Measurements from ENCODE around the gene ALG1L2.
"Not testable (repeated sequence)": the region's sequence is repeated elsewhere in the genome, so short reads cannot be mapped to it uniquely, and the experiment has no call there.

The ALG1L2 gene

DNA sequence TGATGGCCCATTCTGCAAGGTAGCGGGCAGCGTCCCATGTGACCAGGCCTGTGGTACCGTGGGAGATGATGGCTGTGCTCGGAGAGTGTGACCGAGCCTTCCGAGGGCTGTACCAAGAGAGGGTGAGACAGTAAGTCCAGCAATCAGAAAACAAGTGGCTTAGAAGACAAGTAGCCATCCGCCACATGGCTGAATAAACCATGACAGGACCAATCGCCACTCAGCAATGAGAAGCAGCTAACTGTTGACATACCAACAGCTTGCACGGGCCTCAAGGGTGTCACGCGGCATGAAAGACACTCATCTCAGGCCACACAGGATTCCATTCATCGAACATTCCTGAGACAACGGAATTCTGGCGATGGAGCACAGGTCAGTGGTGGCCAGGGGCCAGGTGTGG, 22.6 kb downstream of the ALG1L2 start:
- H3K4me1 ChIP-seq (ENCODE audit: insufficient read depth, low read length); H3K36me3 ChIP-seq (ENCODE audit: insufficient read depth, low read length); H3K9ac ChIP-seq (ENCODE audit: low read depth, low read length); H3K9me3 ChIP-seq (ENCODE audit: control insufficient read depth, insufficient read depth, low read length): not testable (repeated sequence)

DNA sequence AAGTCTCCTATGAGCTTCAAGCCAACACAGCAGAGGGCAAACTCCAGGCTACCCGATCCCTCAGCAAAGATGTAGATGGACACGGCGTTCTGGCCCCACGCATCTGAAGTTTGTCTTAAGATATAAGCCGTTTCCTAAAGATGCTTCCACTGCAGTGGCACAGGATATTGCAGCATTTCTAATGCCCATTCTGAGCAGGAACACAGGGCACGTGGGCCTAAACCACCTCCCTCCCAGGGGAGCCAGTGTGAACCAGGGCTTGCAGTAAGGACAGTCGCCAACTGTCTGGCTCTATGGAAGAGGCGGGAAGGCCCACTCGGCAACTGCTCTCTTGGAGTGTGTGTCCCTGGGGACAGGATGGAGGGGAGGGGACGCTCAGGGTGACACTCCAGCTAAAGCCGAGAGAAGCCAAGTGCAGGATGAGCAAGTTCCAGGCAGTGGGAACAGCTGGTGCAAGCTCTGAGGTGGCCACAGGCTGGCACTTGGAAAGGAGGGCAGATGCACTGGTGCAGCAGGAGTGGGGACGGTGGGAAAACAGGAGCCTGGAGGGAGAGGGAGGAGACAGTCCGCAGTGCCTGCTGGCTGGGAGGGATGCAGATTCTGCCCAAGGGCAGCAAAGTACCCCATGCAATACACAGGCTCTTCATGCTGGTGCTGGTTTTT, 25.8 kb downstream of the ALG1L2 start:
- not testable (repeated sequence) for H3K36me3 ChIP-seq (ENCODE audit: insufficient read depth, low read length); H3K4me1 ChIP-seq (ENCODE audit: insufficient read depth, low read length); H3K9me3 ChIP-seq (ENCODE audit: control insufficient read depth, insufficient read depth, low read length); H3K9ac ChIP-seq (ENCODE audit: low read depth, low read length)

DNA sequence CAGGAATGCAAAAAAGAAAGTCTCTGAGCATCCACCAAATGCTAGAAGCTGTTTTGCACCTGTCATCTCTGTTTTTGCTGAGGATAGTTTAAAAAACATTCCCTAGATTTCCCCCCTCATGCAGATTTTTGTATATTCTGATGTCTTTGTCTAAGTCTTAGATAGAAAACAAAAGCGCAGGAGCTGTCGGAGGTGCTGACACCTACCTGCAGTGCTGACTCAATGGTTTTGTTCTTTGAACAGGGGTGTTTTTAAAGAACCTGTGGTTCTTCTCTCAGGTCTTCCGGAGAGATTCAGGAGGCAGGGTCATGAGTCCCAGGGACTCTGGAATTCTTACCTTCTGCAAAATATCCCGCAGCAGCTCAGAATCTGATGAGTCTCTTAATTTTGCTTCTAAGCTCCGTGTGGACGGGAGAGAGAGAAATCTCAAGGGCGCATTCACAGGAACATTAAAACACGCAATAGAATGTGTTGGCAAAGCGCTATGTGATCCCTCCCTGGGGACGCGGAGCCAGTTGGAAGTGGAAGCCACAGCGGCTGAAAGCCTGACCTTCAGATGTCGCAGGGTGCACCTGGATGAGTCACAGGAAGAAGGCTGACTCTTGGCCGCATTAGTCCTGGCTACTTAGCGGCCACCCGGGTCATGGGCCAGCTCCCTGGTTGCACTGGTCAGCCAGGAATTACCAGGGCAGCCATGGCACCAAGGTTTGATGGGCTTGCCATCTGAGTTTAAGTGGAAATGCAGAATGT, 27.4 kb downstream of the ALG1L2 start:
- not testable (repeated sequence) for H3K9me3 ChIP-seq (ENCODE audit: control insufficient read depth, insufficient read depth, low read length); H3K36me3 ChIP-seq (ENCODE audit: insufficient read depth, low read length); H3K9ac ChIP-seq (ENCODE audit: low read depth, low read length); H3K4me1 ChIP-seq (ENCODE audit: insufficient read depth, low read length)

DNA sequence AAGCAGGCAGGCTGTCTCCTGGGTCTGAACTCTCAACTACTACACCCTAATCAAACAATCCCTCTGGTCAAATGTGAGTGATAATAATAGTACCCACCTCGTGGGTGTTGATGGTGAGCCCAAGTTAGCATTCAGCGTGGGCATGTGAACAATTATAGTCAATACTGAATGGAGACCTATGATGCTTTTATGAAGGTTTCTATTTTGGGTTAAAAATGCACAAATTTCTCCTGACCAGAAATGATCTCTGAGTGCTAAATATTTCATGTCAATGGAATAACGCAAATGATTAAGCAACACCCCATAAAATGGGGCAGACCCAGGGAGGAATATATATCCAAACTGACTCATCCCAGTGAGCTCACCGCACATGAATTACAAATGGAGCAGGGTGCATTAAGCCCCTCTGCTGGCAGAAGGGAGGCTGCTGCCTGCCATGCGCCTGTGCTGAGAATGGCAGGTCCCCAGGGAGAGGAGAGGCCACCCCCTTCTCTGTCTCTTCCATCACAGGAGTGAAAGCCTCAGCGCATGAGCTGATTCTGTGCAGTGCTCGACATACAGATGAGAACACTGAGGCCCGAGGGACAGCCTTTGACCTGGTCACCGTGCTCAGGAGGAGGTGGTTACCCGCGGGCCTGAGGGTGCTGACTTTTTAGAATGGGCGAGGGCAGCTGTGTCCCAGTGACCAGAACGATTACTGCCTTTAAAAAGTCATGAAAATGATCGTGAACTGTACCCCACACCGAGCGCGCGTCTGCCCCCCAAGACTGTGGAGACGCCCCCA, 28.9 kb downstream of the ALG1L2 start:
- H3K9me3 ChIP-seq (ENCODE audit: control insufficient read depth, insufficient read depth, low read length): not testable (repeated sequence)

GRCh38 chr3:130111185-130111864, 29.7 kb downstream of the ALG1L2 start:
- Histone ChIP-seq H3K9ac (ENCODE audit: low read depth, low read length) (peak overlapping the region; percentile 63; the same call in 1 of the 2 replicates), H3K4me1 (ENCODE audit: insufficient read depth, low read length) (no peaks in the 10 kb centered on the region), H3K9me3 (ENCODE audit: control insufficient read depth, insufficient read depth, low read length) (no peaks in the 10 kb centered on the region), H3K36me3 (ENCODE audit: insufficient read depth, low read length) (no peaks in the 10 kb centered on the region)

More for the DNA sequence above, 28.9 kb downstream of the ALG1L2 start:
- H3K9ac ChIP-seq (ENCODE audit: low read depth, low read length): peak overlapping the region; percentile 63; the same call in 1 of the 2 replicates
- H3K36me3 ChIP-seq (ENCODE audit: insufficient read depth, low read length); H3K4me1 ChIP-seq (ENCODE audit: insufficient read depth, low read length): not testable (repeated sequence)

DNA sequence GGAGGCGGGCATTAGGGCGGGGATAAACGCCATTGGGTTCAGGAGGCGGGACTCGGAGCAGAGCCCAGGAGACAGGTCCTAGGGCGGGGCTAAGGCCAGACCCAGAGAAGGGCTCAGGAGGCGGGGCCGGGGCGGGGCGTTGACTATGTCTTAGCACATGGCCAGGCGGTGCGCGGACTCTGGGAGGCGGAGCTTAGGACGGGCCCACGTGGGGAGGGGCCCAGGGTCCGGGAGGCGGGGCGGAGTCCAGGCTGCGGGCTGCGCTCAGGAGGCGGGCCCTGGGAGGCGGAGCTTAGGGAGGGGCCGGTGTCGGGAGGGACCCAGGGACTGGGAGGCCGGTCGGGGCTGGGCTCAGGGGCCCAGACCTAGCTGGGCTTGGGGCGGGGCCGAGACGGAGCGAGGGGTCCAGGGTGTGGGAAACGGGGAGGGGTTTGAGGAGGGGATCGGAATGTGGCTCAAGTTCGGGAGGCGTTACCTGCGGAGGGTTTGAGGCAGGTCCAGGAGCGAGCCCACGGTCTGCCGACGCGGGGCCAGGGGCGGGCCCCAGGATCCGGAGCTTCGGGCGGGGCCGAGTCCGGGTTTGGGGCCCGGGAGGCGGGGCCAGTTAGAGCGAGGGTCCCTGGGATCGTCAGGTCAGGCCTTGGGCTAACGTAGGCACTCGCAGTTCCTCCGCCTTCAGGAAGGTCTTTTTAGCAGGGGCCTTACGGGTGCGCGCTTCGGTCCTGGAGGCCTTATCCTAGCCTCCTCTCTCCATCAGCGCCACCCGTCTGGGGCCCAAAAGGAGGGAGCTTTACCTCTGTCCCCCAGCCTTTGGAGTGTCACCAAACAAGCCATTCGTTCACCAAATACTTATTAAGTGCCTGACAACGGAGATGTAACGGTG, 30.5 kb downstream of the ALG1L2 start:
- H3K4me1 ChIP-seq (ENCODE audit: insufficient read depth, low read length); H3K9me3 ChIP-seq (ENCODE audit: control insufficient read depth, insufficient read depth, low read length); H3K36me3 ChIP-seq (ENCODE audit: insufficient read depth, low read length): not testable (repeated sequence)
- peak overlapping the region; percentile 97 for H3K9ac ChIP-seq (ENCODE audit: low read depth, low read length)

DNA sequence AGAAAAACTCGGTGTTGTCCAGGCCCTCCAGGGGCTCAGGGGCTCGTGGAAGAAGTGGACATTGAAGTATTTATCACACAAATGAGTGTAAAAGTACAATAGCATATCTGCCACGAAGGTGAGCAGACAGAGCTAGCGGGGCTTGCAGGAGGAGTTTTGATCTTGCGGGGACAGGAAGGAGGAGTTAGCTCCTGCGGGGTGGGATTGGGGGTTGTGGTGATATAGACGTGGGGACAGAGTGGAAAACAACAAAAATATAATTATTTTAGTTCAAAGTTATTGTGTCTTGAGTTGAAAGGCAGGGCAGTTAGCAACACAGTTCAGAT, 31.1 kb downstream of the ALG1L2 start:
- not testable (repeated sequence) for H3K36me3 ChIP-seq (ENCODE audit: insufficient read depth, low read length); H3K4me1 ChIP-seq (ENCODE audit: insufficient read depth, low read length); H3K9me3 ChIP-seq (ENCODE audit: control insufficient read depth, insufficient read depth, low read length)
- H3K9ac ChIP-seq (ENCODE audit: low read depth, low read length): peak overlapping the region; percentile 97

DNA sequence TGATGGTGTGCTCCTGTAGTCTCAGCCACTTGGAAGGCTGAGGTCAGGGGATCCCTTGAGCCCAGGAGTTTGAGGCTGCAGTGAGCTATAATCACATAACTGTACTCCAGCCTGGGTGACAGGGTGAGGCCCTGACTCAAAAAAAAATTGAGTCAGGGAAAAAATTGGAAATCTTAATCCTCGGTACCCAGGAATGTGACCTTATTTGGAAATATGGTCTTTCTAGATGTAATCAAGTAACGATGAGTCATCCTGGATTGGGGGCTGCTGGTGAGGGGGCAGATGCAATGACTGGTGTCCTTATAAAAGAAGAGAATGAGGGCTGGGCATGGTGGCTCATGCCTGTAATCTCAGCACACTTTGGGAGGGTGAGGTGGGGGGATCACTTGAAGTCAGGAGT, 33.8 kb downstream of the ALG1L2 start:
- H3K9me3 ChIP-seq (ENCODE audit: control insufficient read depth, insufficient read depth, low read length); H3K9ac ChIP-seq (ENCODE audit: low read depth, low read length); H3K36me3 ChIP-seq (ENCODE audit: insufficient read depth, low read length): not testable (repeated sequence)

DNA sequence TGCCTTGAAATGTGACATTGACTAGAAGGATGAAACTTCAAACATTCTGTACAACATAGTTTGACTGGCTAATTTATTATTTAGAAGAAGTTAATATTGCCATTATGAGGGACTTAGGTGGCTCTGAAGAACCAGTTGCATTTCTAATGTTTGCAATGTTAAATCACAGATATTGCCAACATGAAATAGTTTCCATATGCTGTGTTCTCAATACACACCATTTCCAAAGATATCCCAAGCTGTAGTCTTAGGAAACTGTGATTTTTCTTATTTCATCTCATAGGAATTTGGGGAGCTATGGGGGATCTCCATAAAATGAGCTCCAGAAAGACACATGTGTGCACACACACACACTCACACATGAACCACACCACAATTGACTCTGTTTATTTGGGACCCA, 36.3 kb downstream of the ALG1L2 start:
- H3K9me3 ChIP-seq (ENCODE audit: control insufficient read depth, insufficient read depth, low read length): no peaks in the 10 kb centered on the region
- H3K36me3 ChIP-seq (ENCODE audit: insufficient read depth, low read length): no peaks in the 10 kb centered on the region
- H3K9ac ChIP-seq (ENCODE audit: low read depth, low read length): no peak overlapping the region
- no peaks in the 10 kb centered on the region for H3K4me1 ChIP-seq (ENCODE audit: insufficient read depth, low read length)

More for the DNA sequence above, 33.8 kb downstream of the ALG1L2 start:
- not testable (repeated sequence) for H3K4me1 ChIP-seq (ENCODE audit: insufficient read depth, low read length)

DNA sequence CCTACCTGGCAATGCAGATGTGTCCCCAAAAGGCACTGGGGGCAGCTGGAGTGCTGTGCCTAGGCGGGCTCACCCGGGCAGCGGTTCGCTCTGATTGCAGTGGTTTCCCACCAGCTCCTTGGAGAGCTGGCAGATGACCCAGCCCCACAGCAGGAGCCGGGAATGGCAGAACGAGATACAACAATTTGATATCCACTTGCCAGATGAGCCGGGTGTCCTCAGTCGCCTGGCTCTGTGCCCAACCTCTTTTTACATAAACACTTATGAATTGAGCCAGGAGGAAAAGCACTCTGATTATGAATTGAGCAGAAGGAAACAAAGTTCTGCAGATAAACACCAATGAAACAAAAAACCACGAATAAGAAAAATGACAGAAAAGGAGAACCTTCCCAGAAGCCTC, 38.2 kb downstream of the ALG1L2 start:
- not testable (repeated sequence) for H3K4me1 ChIP-seq (ENCODE audit: insufficient read depth, low read length); H3K9me3 ChIP-seq (ENCODE audit: control insufficient read depth, insufficient read depth, low read length); H3K9ac ChIP-seq (ENCODE audit: low read depth, low read length); H3K36me3 ChIP-seq (ENCODE audit: insufficient read depth, low read length)

DNA sequence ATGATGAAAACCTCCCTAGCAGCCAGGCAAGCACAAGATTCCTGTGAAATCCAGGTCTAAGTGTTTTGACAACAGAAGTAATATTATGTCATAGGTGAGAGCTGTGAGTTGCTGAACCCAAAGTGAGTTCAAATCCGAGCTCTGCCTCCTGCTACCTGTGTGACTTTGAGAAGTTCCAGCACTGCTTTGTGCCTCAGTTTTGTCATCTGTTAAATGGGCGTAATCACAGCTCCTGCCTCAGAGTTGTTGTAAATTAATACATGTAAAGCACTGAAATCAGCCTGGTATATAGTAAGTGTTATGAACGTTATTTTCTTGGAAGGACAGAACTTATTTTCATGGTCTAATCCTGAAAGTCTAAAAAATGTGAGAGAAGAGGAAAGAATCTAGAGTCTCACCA, 38.7 kb downstream of the ALG1L2 start:
- not testable (repeated sequence) for H3K36me3 ChIP-seq (ENCODE audit: insufficient read depth, low read length); H3K9ac ChIP-seq (ENCODE audit: low read depth, low read length)

GRCh38 chr3:130122891-130123775, 41.5 kb downstream of the ALG1L2 start:
- H3K9me3 ChIP-seq (ENCODE audit: control insufficient read depth, insufficient read depth, low read length); H3K4me1 ChIP-seq (ENCODE audit: insufficient read depth, low read length); H3K9ac ChIP-seq (ENCODE audit: low read depth, low read length); H3K36me3 ChIP-seq (ENCODE audit: insufficient read depth, low read length): not testable (repeated sequence)

More for the DNA sequence above, 38.7 kb downstream of the ALG1L2 start:
- H3K4me1 ChIP-seq (ENCODE audit: insufficient read depth, low read length); H3K9me3 ChIP-seq (ENCODE audit: control insufficient read depth, insufficient read depth, low read length): not testable (repeated sequence)

DNA sequence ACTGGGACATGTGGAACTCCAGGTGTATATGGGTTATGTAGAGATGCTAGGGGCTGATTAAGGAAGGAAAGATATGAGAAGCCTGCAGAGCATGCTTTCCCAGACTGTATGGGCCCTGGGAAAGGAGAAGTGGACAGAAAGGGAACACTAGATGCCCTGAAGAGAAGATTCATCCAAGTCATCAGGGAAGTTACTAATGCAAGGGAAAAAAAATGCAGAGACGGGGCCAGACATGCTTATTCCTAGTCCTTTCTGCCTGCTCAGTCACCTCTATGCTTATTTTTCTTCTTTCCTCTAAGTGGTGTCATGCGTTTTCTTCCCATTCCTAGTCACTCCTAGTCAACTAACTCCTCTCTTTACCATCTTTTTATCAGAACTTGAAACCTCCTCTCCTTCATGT, 43.8 kb downstream of the ALG1L2 start:
- H3K4me1 ChIP-seq (ENCODE audit: insufficient read depth, low read length); H3K9ac ChIP-seq (ENCODE audit: low read depth, low read length); H3K9me3 ChIP-seq (ENCODE audit: control insufficient read depth, insufficient read depth, low read length); H3K36me3 ChIP-seq (ENCODE audit: insufficient read depth, low read length): not testable (repeated sequence)

All from ES-I3 (cell line).